SK-N-SH (cell line): Measurements from ENCODE around the gene NCBP3.

Source experiments
- CHD2 ChIP-seq: fragments of 150-350 bp; IDR thresholded peaks from 2 replicates; pipeline ENCODE4 v1.6.1; 2018; ENCODE audit warnings: low read length; ENCODE audit not compliant: partially characterized antibody
- CTCF ChIP-seq: fragments of 200-600 bp; sonication (generic); IDR thresholded peaks from 2 replicates; pipeline ENCODE4 v1.6.1; 2017; ENCODE audit warnings: antibody characterized with exemption, mild to moderate bottlenecking, moderate library complexity
- EP300 ChIP-seq, 2 experiments: IDR thresholded peaks; 2 replicates each; pipeline versions ENCODE4 v1.4.0 to v1.6.1; 2012; ENCODE audit warnings: borderline replicate concordance in 1 of 2, low read depth in 1 of 2, low read length in 1 of 2
- FOXJ3 ChIP-seq: sonication (generic); formaldehyde crosslinking; IDR thresholded peaks from 2 replicates; pipeline ENCODE4 v1.5.1; 2020; ENCODE audit warnings: mild to moderate bottlenecking, missing genetic modification reagents
- GABPA ChIP-seq: IDR thresholded peaks from 2 replicates; pipeline ENCODE4 v1.4.0; 2012; ENCODE audit warnings: low read depth, mild to moderate bottlenecking
- JUND ChIP-seq: IDR thresholded peaks from 2 replicates; pipeline ENCODE4 v1.4.0; 2012
- NFIC ChIP-seq: IDR thresholded peaks from 2 replicates; pipeline ENCODE4 v1.4.0; 2012; ENCODE audit warnings: borderline replicate concordance
- RXRA ChIP-seq: IDR thresholded peaks from 2 replicates; pipeline ENCODE4 v1.4.0; 2012; ENCODE audit warnings: low read depth, mild to moderate bottlenecking, borderline replicate concordance
- USF2 ChIP-seq: fragments of 150-350 bp; IDR thresholded peaks from 2 replicates; pipeline ENCODE4 v1.6.1; 2017; ENCODE audit warnings: antibody characterized with exemption, low read length, low read depth, borderline replicate concordance

- no peak for TF ChIP-seq NFIC
- TF ChIP-seq CTCF: no peak
- no peak for TF ChIP-seq CHD2
- no peak for TF ChIP-seq RXRA
- no peak for TF ChIP-seq GABPA
- no peak for TF ChIP-seq JUND
- TF ChIP-seq USF2: no peak
- no peak for TF ChIP-seq FOXJ3 (CRISPR knock-in tag)
- TF ChIP-seq EP300 (IDR thresholded peaks at IDR 0.05; ENCODE audit: borderline replicate concordance in 1 of 2, low read depth in 1 of 2, low read length in 1 of 2): no peak
These were observed 50.5 kb downstream of the NCBP3 start for GRCh38 chr17:3795390-3796102.
